ENCODE data around the gene TRIM59.

- TF ChIP-seq CTCF (conservative IDR thresholded peaks at IDR 0.05 in 1 of 2, IDR thresholded peaks at IDR 0.05 in 1 of 2; ENCODE audit: low read depth in 1 of 2, low read length in 2 of 2) (no peak), EZH2 (IDR thresholded peaks at IDR 0.05; ENCODE audit: low read length, missing control alignments) (no peak)
Measured at GRCh38 chr3:160403028-160403545, 46.5 kb downstream of the TRIM59 start.
